Hypothalamus (tissue), 51 donors: ENCODE results near the gene KRTDAP.
"Not testable (repeated sequence)": the region's sequence is repeated elsewhere in the genome, so short reads cannot be mapped to it uniquely, and the experiment has no call there.

Experiments used
- DNase-seq, 51 donors: peaks; one replicate each; lab custom pipeline; 2025; lab: John Stamatoyannopoulos, UW

The KRTDAP gene

GRCh38 chr19:35487656-35488182 lies 2.5 kb downstream of the KRTDAP start:
- no peak for DNase-seq

GRCh38 chr19:35486268-35486708 lies 4.0 kb downstream of the KRTDAP start:
- no peak for DNase-seq

GRCh38 chr19:35484252-35485036 lies 5.8 kb downstream of the KRTDAP start:
- DNase-seq, result no peak

- no peak for DNase-seq
Observed at GRCh38 chr19:35483089-35483488, 7.2 kb downstream of the KRTDAP start.

DNA sequence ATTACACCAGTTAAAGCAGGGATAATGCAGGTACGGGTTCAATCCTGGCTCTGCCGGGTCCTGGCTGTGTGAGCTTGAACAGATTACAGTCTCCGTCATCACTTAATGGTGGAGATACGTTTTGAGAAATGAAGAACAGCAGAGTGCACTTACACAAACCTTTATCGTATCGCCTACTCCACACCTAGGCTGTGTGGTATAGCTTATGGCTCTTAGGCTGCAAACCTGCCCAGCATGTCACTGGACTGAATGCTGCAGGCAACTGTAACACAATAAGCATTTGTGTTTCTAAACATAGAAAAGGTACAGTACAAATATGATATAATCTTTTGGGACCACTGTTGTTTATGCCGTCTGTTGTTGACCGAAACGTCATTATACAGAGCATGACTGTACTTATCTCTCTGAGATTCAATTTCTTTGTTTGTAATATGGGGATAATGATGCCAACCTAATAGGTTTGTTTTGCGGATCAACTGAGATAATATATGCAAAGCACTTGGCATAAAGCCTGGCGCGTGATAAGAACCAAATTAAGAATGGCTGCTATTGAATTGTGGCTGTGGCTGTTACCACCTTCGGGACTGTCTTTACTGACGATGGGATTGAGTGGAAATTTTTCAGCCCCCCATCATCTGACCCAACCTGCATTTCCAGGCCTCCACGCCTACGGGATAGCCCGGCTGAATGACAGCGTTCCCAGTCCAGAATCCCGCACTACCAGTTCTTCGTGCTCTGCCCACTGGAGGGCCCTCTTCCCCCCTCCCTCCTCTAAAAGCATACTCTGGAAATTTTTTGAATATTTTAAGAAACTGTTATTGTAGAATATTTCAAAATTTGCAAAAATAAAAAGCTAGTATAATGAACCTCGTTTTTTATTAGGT lies 11.2 kb downstream of the KRTDAP start:
- no peak for DNase-seq

GRCh38 chr19:35476149-35476548 lies 14.1 kb downstream of the KRTDAP start:
- no peak for DNase-seq

- DNase-seq, result not testable (repeated sequence)
Observed at GRCh38 chr19:35474594-35474993, 15.7 kb downstream of the KRTDAP start.

- DNase-seq, result no peak
Observed at GRCh38 chr19:35474104-35474503, 16.2 kb downstream of the KRTDAP start.

- no peak for DNase-seq
Observed at GRCh38 chr19:35471946-35472345, 18.3 kb downstream of the KRTDAP start.

DNA sequence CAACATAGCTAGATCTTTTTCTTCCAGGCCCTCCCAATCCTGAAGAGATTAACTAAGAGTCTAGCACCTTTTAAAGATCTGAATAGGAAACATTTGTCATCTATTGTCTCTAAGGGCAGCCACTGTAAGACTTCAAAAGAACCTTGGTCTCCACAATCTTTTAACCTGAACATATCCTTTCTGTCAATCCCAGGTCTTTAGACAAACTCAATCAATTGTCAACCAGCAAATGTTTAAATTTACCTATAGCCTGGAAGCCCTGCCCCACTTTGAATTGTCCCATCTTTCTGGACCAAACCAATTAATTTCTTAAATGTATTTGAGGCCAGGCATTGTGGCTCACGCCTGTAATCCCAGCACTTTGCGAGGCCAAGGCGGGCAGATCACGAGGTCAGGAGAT lies 19.2 kb downstream of the KRTDAP start:
- not testable (repeated sequence) for DNase-seq

DNA sequence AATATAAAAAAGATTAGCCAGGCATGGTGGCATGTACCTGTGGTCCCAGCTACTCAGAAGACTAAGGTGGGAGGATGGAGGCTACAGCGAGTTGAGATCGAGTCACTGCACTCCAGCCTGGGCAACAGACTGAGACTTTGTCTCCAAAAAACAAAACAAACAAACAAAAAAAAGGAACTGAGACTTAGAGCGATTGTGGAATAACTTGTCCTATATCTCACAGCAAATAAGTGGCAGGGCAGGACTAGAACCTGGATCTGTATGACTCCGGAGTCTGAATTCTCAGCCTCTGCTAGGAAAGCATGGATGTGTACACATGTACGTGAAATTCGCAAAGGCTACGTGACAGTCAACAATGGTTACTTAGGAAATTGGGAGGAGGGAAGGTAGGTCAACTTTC lies 20.1 kb downstream of the KRTDAP start:
- DNase-seq, result no peak

GRCh38 chr19:35468637-35469036 lies 21.6 kb downstream of the KRTDAP start:
- DNase-seq, result peak in 13 of 51 donors; percentile 6 to 38 (median 16)

DNA sequence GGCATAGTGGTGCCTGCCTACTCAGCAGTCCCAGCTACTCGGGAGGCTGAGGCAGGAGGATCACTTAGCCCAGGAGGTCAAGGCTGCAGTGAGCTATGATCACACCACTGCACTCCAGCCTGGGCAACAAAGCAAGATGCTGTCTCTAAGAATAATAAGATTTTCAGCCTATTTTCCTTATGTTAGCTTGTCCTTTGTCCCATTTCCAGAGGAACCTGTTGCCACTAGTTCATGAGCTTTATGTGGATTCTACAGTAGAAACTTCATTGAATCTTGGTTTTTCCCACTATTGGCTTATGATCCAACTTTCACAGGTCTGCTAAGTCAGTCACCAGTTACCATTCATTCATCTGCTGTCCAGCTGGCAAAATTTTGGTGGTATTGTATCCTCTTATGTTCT lies 24.0 kb downstream of the KRTDAP start:
- no peak for DNase-seq

DNA sequence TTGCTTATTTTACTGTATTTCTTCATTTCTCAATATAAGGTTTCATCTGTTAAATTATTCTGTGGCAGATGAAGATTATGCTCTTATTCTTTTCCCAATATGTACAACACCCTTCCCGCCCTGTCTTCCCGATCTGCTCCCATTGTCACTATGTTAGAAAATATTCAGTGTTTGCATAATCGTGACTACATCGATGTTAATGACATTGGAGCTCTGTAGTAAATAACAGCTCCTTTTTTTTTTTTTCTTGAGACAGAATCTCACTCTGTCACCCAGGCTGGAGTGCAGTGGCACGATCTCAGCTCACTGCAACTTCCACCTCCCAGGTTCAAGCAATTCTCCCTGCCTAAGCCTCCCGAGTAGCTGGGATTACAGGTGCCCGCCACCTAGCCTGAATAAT lies 27.3 kb downstream of the KRTDAP start:
- DNase-seq, result not testable (repeated sequence)

DNA sequence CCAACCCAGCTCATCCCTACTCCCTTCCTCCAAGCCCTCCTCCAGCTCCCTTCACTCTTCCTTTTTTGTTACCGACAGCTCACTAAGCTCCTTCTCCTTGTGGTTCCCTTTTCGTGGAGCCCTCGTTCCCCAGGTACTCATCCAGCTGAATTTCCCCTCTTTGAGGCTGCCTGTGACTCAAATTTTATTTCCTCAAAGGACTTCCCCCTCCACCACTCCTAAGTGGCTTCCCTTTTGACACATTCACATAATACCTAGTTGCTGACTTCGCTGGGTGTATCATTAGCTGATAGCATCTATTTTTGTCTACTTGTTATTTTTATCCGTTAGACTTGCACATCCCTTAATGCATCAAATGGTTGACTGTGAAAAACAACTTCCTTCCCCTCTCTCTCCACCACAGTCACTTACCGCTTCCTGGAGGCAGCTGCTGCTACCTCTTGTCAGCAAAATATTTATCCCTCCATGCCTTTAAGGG lies 27.7 kb downstream of the KRTDAP start:
- DNase-seq, result peak in 1 of 51 donors; percentile 10

- not testable (repeated sequence) for DNase-seq
Observed at GRCh38 chr19:35461788-35462187, 28.5 kb downstream of the KRTDAP start.

GRCh38 chr19:35461060-35461459 lies 29.2 kb downstream of the KRTDAP start:
- DNase-seq, result no peak

GRCh38 chr19:35460608-35461007 lies 29.7 kb downstream of the KRTDAP start:
- DNase-seq, result no peak

- DNase-seq, result peak in 2 of 51 donors; percentile 15 to 28
Observed at GRCh38 chr19:35459414-35460082, 30.7 kb downstream of the KRTDAP start.

DNA sequence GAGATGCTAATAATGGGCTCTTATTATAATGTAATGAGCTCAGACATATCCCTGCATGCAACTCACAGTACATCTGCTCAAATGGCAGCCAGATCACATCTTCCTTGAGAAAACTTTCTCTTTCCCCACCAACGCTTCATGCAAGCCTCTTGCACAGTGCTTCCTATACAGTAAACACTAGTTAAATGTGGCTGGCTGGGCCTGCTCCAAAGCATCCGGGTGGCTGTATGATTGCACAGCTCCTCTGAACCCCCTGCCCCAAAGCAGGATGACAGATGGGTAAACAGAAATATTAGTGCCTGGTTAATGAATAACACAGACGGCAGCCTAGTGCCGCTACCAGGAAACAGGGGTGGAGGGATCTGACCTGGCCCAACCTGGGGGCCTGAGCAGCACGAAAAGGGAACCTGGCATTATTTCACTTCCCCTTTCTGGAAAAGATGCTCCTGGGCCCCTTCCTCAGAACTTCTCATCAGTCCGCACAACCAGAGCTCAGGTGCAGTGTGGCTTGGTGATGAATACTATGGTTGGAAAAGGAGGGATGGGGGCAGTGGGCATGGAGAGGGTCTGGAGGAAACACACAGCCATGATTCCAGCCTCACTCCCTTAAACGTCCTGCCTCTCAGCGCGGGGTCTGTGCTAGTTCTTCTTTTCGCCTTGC lies 31.4 kb downstream of the KRTDAP start:
- peak in 1 of 51 donors; percentile 16 for DNase-seq
